ENCODE data around the gene TMEM69. TPM values are rescaled to one million over a fixed set of nuclear protein-coding genes. Genes with fewer than 3 reads are reported as not detected.

The TMEM69 gene
- total RNA-seq = 10 to 100 TPM; 43.0 to 45.2 TPM

- Mint-ChIP-seq H3K4me1 (peaks cover 41% of the 10 kb centered on the region), H3K9me3 (no peaks in the 10 kb centered on the region), H3K36me3 (peaks cover 43% of the 10 kb centered on the region), H3K4me3 (peak within 1 kb of the TSS; percentile 98), H3K27ac (peak within 1 kb of the TSS; percentile 99), H3K27me3 (no peaks in the 10 kb centered on the region)
- peak; percentile 77 for DNase-seq
Observed at GRCh38 chr1:45687754-45688740, at the start of gene TMEM69. TMEM69 (plus strand) TSS chr1:45688181; CDS start chr1:45691069, 2,888 bp downstream.

- H3K9me3 Mint-ChIP-seq = no peaks in the 10 kb centered on the region
Observed at GRCh38 chr1:45640293-45640692, 47.7 kb upstream of the TMEM69 start.

GRCh38 chr1:45643321-45643720 lies 44.7 kb upstream of the TMEM69 start:
- DNase-seq = no peak
- H3K4me1 Mint-ChIP-seq = no peaks in the 10 kb centered on the region
- no peaks in the 10 kb centered on the region for H3K9me3 Mint-ChIP-seq
- H3K36me3 Mint-ChIP-seq = peaks cover 17% of the 10 kb centered on the region
- H3K27ac Mint-ChIP-seq = no peak overlapping the region
- no peak overlapping the region for H3K4me3 Mint-ChIP-seq
- H3K27me3 Mint-ChIP-seq = no peaks in the 10 kb centered on the region

More at GRCh38 chr1:45640293-45640692, 47.7 kb upstream of the TMEM69 start:
- H3K27me3 Mint-ChIP-seq = no peaks in the 10 kb centered on the region
- H3K4me3 Mint-ChIP-seq = no peak overlapping the region
- H3K36me3 Mint-ChIP-seq = peaks cover 14% of the 10 kb centered on the region
- DNase-seq = no peak
- no peaks in the 10 kb centered on the region for H3K4me1 Mint-ChIP-seq
- H3K27ac Mint-ChIP-seq = no peak overlapping the region

GRCh38 chr1:45643978-45644377 lies 44.0 kb upstream of the TMEM69 start:
- Mint-ChIP-seq H3K27me3 (no peaks in the 10 kb centered on the region), H3K27ac (no peak overlapping the region), H3K4me1 (no peaks in the 10 kb centered on the region), H3K4me3 (no peak overlapping the region), H3K9me3 (no peaks in the 10 kb centered on the region), H3K36me3 (peaks cover 17% of the 10 kb centered on the region)
- no peak for DNase-seq

- no peaks in the 10 kb centered on the region for H3K27me3 Mint-ChIP-seq
- H3K27ac Mint-ChIP-seq = no peak overlapping the region
- DNase-seq = no peak
- H3K4me1 Mint-ChIP-seq = no peaks in the 10 kb centered on the region
- no peaks in the 10 kb centered on the region for H3K9me3 Mint-ChIP-seq
- peaks cover 17% of the 10 kb centered on the region for H3K36me3 Mint-ChIP-seq
- no peak overlapping the region for H3K4me3 Mint-ChIP-seq
Observed at GRCh38 chr1:45644661-45645060, 43.3 kb upstream of the TMEM69 start.

GRCh38 chr1:45647248-45648021 lies 40.5 kb upstream of the TMEM69 start:
- Mint-ChIP-seq H3K36me3 (peaks cover 8% of the 10 kb centered on the region), H3K27ac (no peak overlapping the region), H3K4me1 (no peaks in the 10 kb centered on the region), H3K9me3 (no peaks in the 10 kb centered on the region), H3K4me3 (no peak overlapping the region), H3K27me3 (no peaks in the 10 kb centered on the region)
- no peak for DNase-seq

- no peak overlapping the region for H3K27ac Mint-ChIP-seq
Observed at GRCh38 chr1:45654540-45655280, 33.3 kb upstream of the TMEM69 start.

GRCh38 chr1:45656573-45657226 lies 31.3 kb upstream of the TMEM69 start:
- Mint-ChIP-seq H3K36me3 (peaks cover 10% of the 10 kb centered on the region), H3K4me3 (no peak overlapping the region), H3K27me3 (no peaks in the 10 kb centered on the region), H3K27ac (no peak overlapping the region), H3K4me1 (no peaks in the 10 kb centered on the region), H3K9me3 (no peaks in the 10 kb centered on the region)
- DNase-seq = no peak

More at GRCh38 chr1:45654540-45655280, 33.3 kb upstream of the TMEM69 start:
- no peak for DNase-seq
- Mint-ChIP-seq H3K9me3 (no peaks in the 10 kb centered on the region), H3K27me3 (no peaks in the 10 kb centered on the region), H3K4me3 (no peak overlapping the region), H3K4me1 (no peaks in the 10 kb centered on the region), H3K36me3 (peaks cover 12% of the 10 kb centered on the region)

GRCh38 chr1:45658171-45658570 lies 29.8 kb upstream of the TMEM69 start:
- Mint-ChIP-seq H3K27me3 (no peaks in the 10 kb centered on the region), H3K27ac (no peak overlapping the region), H3K4me1 (peaks cover 9% of the 10 kb centered on the region), H3K36me3 (peaks cover 10% of the 10 kb centered on the region), H3K9me3 (no peaks in the 10 kb centered on the region), H3K4me3 (no peak overlapping the region)
- no peak for DNase-seq

GRCh38 chr1:45659222-45659621 lies 28.8 kb upstream of the TMEM69 start:
- H3K4me3 Mint-ChIP-seq = no peak overlapping the region
- H3K27me3 Mint-ChIP-seq = no peaks in the 10 kb centered on the region
- no peak for DNase-seq
- peaks cover 11% of the 10 kb centered on the region for H3K36me3 Mint-ChIP-seq
- peaks cover 11% of the 10 kb centered on the region for H3K4me1 Mint-ChIP-seq
- no peaks in the 10 kb centered on the region for H3K9me3 Mint-ChIP-seq
- no peak overlapping the region for H3K27ac Mint-ChIP-seq

GRCh38 chr1:45660336-45660735 lies 27.6 kb upstream of the TMEM69 start:
- H3K27ac Mint-ChIP-seq = no peak overlapping the region
- no peaks in the 10 kb centered on the region for H3K27me3 Mint-ChIP-seq
- H3K36me3 Mint-ChIP-seq = peaks cover 17% of the 10 kb centered on the region

GRCh38 chr1:45666836-45667235 lies 21.1 kb upstream of the TMEM69 start:
- Mint-ChIP-seq H3K9me3 (no peaks in the 10 kb centered on the region), H3K4me3 (no peak overlapping the region), H3K27ac (no peak overlapping the region), H3K4me1 (peaks cover 41% of the 10 kb centered on the region), H3K36me3 (peaks cover 21% of the 10 kb centered on the region), H3K27me3 (no peaks in the 10 kb centered on the region)
- no peak for DNase-seq

More at GRCh38 chr1:45660336-45660735, 27.6 kb upstream of the TMEM69 start:
- H3K4me3 Mint-ChIP-seq = no peak overlapping the region
- DNase-seq = no peak
- H3K9me3 Mint-ChIP-seq = no peaks in the 10 kb centered on the region
- peaks cover 11% of the 10 kb centered on the region for H3K4me1 Mint-ChIP-seq

- Mint-ChIP-seq H3K4me3 (no peak overlapping the region), H3K36me3 (peaks cover 22% of the 10 kb centered on the region), H3K9me3 (no peaks in the 10 kb centered on the region), H3K4me1 (peaks cover 40% of the 10 kb centered on the region), H3K27ac (no peak overlapping the region), H3K27me3 (no peaks in the 10 kb centered on the region)
- no peak for DNase-seq
Observed at GRCh38 chr1:45667321-45668111, 20.5 kb upstream of the TMEM69 start.

GRCh38 chr1:45668526-45668925 lies 19.5 kb upstream of the TMEM69 start:
- H3K27ac Mint-ChIP-seq = no peak overlapping the region

More at GRCh38 chr1:45668526-45668925, 19.5 kb upstream of the TMEM69 start:
- no peaks in the 10 kb centered on the region for H3K27me3 Mint-ChIP-seq
- no peak for DNase-seq
- peaks cover 39% of the 10 kb centered on the region for H3K4me1 Mint-ChIP-seq
- H3K9me3 Mint-ChIP-seq = no peaks in the 10 kb centered on the region
- no peak overlapping the region for H3K4me3 Mint-ChIP-seq
- peaks cover 25% of the 10 kb centered on the region for H3K36me3 Mint-ChIP-seq

All from activated naive CD8-positive, alpha-beta T cell treated with anti-CD3 and anti-CD28 coated beads for 36 hours (primary cell).